ENCODE measurements around the gene KRCC1. TPM values are rescaled to one million over a fixed set of nuclear protein-coding genes. Genes with fewer than 3 reads are reported as not detected.

Gene KRCC1
- total and polyA plus RNA-seq, 9 of the 15 experiments (the other 6 are each of a cell fraction or from before 2014, with no cell fraction given): 1.9 to 6.0 (median 2.2) TPM

GRCh38 chr2:88059979-88060906 is 4.7 kb upstream of the KRCC1 start (continued):
- no peak for TF ChIP-seq AFF1 (IDR thresholded peaks at IDR 0.05; ENCODE audit: low read depth in 1 of 2, partially characterized antibody in 2 of 2)
- TF ChIP-seq TBP (optimal IDR thresholded peaks at IDR 0.05; ENCODE audit: low read depth, low read length): no peak
- TF ChIP-seq CTBP1 (IDR thresholded peaks at IDR 0.05; ENCODE audit: borderline replicate concordance): no peak
- TF ChIP-seq ESRRA (IDR thresholded peaks at IDR 0.05; ENCODE audit: borderline replicate concordance, low read depth): peak; percentile 15; the same call in 1 of the 2 replicates
- TF ChIP-seq ARID2 (IDR thresholded peaks at IDR 0.05): no peak
- 0 out of 2 replicates have a peak, but pooled peaks have one; percentile 16 for TF ChIP-seq L3MBTL2 (IDR thresholded peaks at IDR 0.05)
- TF ChIP-seq CC2D1A (IDR thresholded peaks at IDR 0.05): 0 out of 2 replicates have a peak, but pooled peaks have one; percentile 21
- no peak for TF ChIP-seq POLR2B (IDR thresholded peaks at IDR 0.05; ENCODE audit: low read depth, partially characterized antibody)
- 0 out of 2 replicates have a peak, but pooled peaks have one; percentile 27 for TF ChIP-seq ZNF766 (CRISPR knock-in tag; conservative IDR thresholded peaks at IDR 0.05)
- no peak for TF ChIP-seq E2F5 (CRISPR knock-in tag; IDR thresholded peaks at IDR 0.05)
- TF ChIP-seq FOXO4 (CRISPR knock-in tag; IDR thresholded peaks at IDR 0.05): no peak
- no peak for TF ChIP-seq MEF2D (tag; conservative IDR thresholded peaks at IDR 0.05; ENCODE audit: low read depth)
- TF ChIP-seq PYGO2 (tag; IDR thresholded peaks at IDR 0.05): no peak
- 0 out of 2 replicates have a peak, but pooled peaks have one; percentile 53 for TF ChIP-seq ARID3A (IDR thresholded peaks at IDR 0.05; ENCODE audit: borderline replicate concordance, low read depth, low read length)
- no peak for TF ChIP-seq SREBF2 (CRISPR knock-in tag; IDR thresholded peaks at IDR 0.05)
- TF ChIP-seq HNRNPK (IDR thresholded peaks at IDR 0.05; ENCODE audit: low read depth, low read length, poor library complexity, severe bottlenecking): no peak
